ENCODE measurements around the gene RUNX1.

DNA sequence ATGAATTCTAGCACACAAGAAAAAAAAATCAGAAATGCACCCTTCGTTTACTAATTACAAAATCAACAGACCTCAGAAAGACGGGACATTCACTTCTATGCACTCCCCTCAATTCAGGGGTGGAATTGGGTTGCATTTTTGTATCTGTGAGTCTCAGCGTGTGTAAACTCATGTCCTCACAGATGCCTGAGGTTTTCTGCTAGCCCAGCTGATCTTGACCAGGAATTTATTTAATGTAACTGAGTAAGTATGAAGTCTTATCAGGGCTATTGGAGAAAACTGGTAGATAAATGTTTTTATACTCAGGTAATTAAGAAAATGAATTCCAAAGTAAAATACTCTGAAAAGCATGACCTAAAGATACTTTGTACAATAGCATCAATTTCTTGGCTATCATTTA is 167.7 kb downstream of the RUNX1 start:
- TF ChIP-seq, protein P1, sequence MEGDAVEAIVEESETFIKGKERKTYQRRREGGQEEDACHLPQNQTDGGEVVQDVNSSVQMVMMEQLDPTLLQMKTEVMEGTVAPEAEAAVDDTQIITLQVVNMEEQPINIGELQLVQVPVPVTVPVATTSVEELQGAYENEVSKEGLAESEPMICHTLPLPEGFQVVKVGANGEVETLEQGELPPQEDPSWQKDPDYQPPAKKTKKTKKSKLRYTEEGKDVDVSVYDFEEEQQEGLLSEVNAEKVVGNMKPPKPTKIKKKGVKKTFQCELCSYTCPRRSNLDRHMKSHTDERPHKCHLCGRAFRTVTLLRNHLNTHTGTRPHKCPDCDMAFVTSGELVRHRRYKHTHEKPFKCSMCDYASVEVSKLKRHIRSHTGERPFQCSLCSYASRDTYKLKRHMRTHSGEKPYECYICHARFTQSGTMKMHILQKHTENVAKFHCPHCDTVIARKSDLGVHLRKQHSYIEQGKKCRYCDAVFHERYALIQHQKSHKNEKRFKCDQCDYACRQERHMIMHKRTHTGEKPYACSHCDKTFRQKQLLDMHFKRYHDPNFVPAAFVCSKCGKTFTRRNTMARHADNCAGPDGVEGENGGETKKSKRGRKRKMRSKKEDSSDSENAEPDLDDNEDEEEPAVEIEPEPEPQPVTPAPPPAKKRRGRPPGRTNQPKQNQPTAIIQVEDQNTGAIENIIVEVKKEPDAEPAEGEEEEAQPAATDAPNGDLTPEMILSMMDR (IDR thresholded peaks at IDR 0.05) = no peak
- TF ChIP-seq POLR2A (IDR thresholded peaks at IDR 0.05) = no peak
